Mesenchymal stem cell (in vitro differentiated cells and primary cell): ENCODE data around the gene FIBCD1.
A peak's percentile ranks its signal among the peaks of the same experiment; 100 is the strongest.

Source experiments
- DNase-seq: peaks from one replicate; pipeline ENCODE4 v3.0.0-alpha.2; 2013
- H2AFZ ChIP-seq: one replicate; pipeline ENCODE4 v1.6.1; 2013; ENCODE audit warnings: low read depth, mild to moderate bottlenecking, control low read depth, inconsistent platforms, low read length, moderate library complexity
- H2AK5ac ChIP-seq: 2 replicates; pipeline ENCODE4 v1.6.1; 2013; ENCODE audit warnings: low read length, moderate library complexity, mild to moderate bottlenecking, inconsistent platforms; ENCODE audit not compliant: severe bottlenecking
- H2BK120ac ChIP-seq: one replicate; pipeline ENCODE4 v1.6.1; 2013; ENCODE audit warnings: low read depth, mild to moderate bottlenecking, inconsistent platforms, low read length, moderate library complexity
- H2BK12ac ChIP-seq, 2 experiments: one replicate each; pipeline ENCODE4 v1.6.1; 2013; ENCODE audit warnings: inconsistent platforms in 2 of 2, low read length in 2 of 2, mild to moderate bottlenecking in 2 of 2, moderate library complexity in 2 of 2, control low read depth in 1 of 2
- H2BK15ac ChIP-seq: one replicate; pipeline ENCODE4 v1.6.1; 2013; ENCODE audit warnings: mild to moderate bottlenecking, low read depth, inconsistent platforms; ENCODE audit not compliant: poor library complexity, severe bottlenecking
- H2BK5ac ChIP-seq: 2 replicates; pipeline ENCODE4 v1.6.1; 2013; ENCODE audit warnings: low read depth, mild to moderate bottlenecking, low read length, control low read depth, inconsistent platforms; ENCODE audit not compliant: poor library complexity, severe bottlenecking
- H3K14ac ChIP-seq, 2 experiments: one replicate each; pipeline ENCODE4 v1.6.1; 2013; ENCODE audit warnings: inconsistent platforms in 2 of 2, low read length in 2 of 2, control low read depth in 1 of 2, mild to moderate bottlenecking in 1 of 2, moderate library complexity in 1 of 2
- H3K18ac ChIP-seq, 2 experiments: one replicate each; pipeline ENCODE4 v1.6.1; 2013; ENCODE audit warnings: inconsistent platforms in 2 of 2, low read length in 2 of 2, control low read depth in 1 of 2, low read depth in 1 of 2, mild to moderate bottlenecking in 1 of 2
- H3K23ac ChIP-seq, 2 experiments: one replicate each; pipeline ENCODE4 v1.6.1; 2013; ENCODE audit warnings: inconsistent platforms in 2 of 2, low read length in 2 of 2, mild to moderate bottlenecking in 2 of 2, moderate library complexity in 2 of 2, control low read depth in 1 of 2
- H3K27ac ChIP-seq: 2 replicates; pipeline ENCODE4 v1.5.1; 2013; ENCODE audit warnings: mild to moderate bottlenecking, moderate library complexity, low read length, control low read depth, inconsistent platforms; ENCODE audit not compliant: poor library complexity, severe bottlenecking
- H3K27me3 ChIP-seq, 2 experiments: 2 replicates each; pipeline versions ENCODE4 v1.6.1 to v1.7.0; 2013; ENCODE audit warnings: low read length in 2 of 2, mild to moderate bottlenecking in 2 of 2, moderate library complexity in 2 of 2, control low read depth in 1 of 2, inconsistent platforms in 1 of 2; ENCODE audit not compliant: control insufficient read depth in 1 of 2, insufficient read depth in 1 of 2
- H3K36me3 ChIP-seq, 2 experiments: 2 replicates each; pipeline versions ENCODE4 v1.6.1 to v1.7.0; 2013; ENCODE audit warnings: low read length in 2 of 2, control low read depth in 1 of 2, inconsistent platforms in 1 of 2, low read depth in 1 of 2, mild to moderate bottlenecking in 1 of 2; ENCODE audit not compliant: insufficient read depth in 2 of 2, control insufficient read depth in 1 of 2
- H3K4ac ChIP-seq, 2 experiments: one replicate each; pipeline ENCODE4 v1.6.1; 2013; ENCODE audit warnings: inconsistent platforms in 2 of 2, low read length in 2 of 2, mild to moderate bottlenecking in 2 of 2, moderate library complexity in 2 of 2, control low read depth in 1 of 2, low read depth in 1 of 2
- H3K4me1 ChIP-seq: 2 replicates; pipeline ENCODE4 v1.6.1; 2013; ENCODE audit warnings: low read depth, low read length, control low read depth; ENCODE audit not compliant: control insufficient read depth, insufficient read depth
- H3K4me2 ChIP-seq: 2 replicates; pipeline ENCODE4 v1.6.1; 2013; ENCODE audit warnings: low read length, mild to moderate bottlenecking, inconsistent platforms; ENCODE audit not compliant: poor library complexity, severe bottlenecking
- H3K4me3 ChIP-seq, 2 experiments: 2 replicates each; pipeline versions ENCODE4 v1.5.1 to v1.7.0; 2013; ENCODE audit warnings: low read length in 2 of 2, mild to moderate bottlenecking in 2 of 2, control low read depth in 1 of 2, low read depth in 1 of 2; ENCODE audit not compliant: insufficient read depth in 1 of 2
- H3K79me1 ChIP-seq: replicated peaks from 2 replicates; pipeline ENCODE4 v1.6.1; 2013; ENCODE audit warnings: mild to moderate bottlenecking, control low read depth, low read length, inconsistent platforms; ENCODE audit not compliant: poor library complexity, severe bottlenecking
- H3K9ac ChIP-seq: 2 replicates; pipeline ENCODE4 v1.7.0; 2013; ENCODE audit warnings: mild to moderate bottlenecking, low read length, moderate library complexity
- H3K9me3 ChIP-seq: 2 replicates; pipeline ENCODE4 v1.7.0; 2013; ENCODE audit warnings: mild to moderate bottlenecking, low read length; ENCODE audit not compliant: control insufficient read depth
- H4K8ac ChIP-seq: one replicate; pipeline ENCODE4 v1.6.1; 2013; ENCODE audit warnings: inconsistent platforms, mild to moderate bottlenecking, low read length, moderate library complexity
- H4K91ac ChIP-seq: one replicate; pipeline ENCODE4 v1.6.1; 2013; ENCODE audit warnings: mild to moderate bottlenecking, low read length, inconsistent platforms
- WGBS: methylation state at CpG from one replicate; pipeline ENCODE4 v1.1.7; 2013; ENCODE audit warnings: mixed read lengths; 5-methylcytosine and 5-hydroxymethylcytosine counted together

FIBCD1 gene

DNA sequence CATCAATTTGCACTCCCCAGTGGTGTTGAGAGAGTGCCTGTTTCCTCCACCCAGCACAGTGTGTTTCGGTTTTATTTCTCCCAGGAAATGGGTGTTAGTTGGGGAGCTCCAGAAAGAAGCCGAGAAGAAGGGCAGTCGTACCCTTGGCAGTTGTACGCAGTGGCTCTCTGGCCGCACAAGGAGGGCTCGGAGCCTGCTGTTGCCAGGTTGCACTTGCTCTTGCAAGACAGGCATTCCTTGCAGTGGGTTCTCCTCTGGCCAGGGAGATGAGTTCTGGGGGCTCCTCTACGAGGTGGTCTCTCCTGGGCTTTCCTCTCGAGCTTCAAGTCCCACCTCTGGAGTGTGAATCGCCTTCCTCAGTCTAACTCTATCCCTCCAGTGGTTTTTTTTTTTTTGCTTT, 71.5 kb downstream of the FIBCD1 start:
- Histone ChIP-seq H4K91ac (no peak overlapping the region), H2AK5ac (no peak overlapping the region), H3K4me3 (no peak overlapping the region), H2BK120ac (no peak overlapping the region), H3K23ac (no peak overlapping the region), H3K18ac (no peak overlapping the region), H3K14ac (no peak overlapping the region), H2BK15ac (no peak overlapping the region), H2BK5ac (no peak overlapping the region), H2BK12ac (no peak overlapping the region), H3K4me2 (no peak overlapping the region), H3K27ac (no peak overlapping the region), H3K9ac (peak overlapping the region; percentile 53), H3K79me1 (peaks cover 3% of the 10 kb centered on the region), H3K4me1 (peaks cover 19% of the 10 kb centered on the region), H3K27me3 (no peaks in the 10 kb centered on the region), H3K36me3 (peaks cover 47 to 84% of the 10 kb centered on the region in 2 experiments), H2AFZ (no peak overlapping the region), H4K8ac (no peak overlapping the region), H3K4ac (no peak overlapping the region), H3K9me3 (no peaks in the 10 kb centered on the region)
- WGBS: 97% methylated on average over 9 of the region's 9 CpGs
- DNase-seq: no peak

DNA sequence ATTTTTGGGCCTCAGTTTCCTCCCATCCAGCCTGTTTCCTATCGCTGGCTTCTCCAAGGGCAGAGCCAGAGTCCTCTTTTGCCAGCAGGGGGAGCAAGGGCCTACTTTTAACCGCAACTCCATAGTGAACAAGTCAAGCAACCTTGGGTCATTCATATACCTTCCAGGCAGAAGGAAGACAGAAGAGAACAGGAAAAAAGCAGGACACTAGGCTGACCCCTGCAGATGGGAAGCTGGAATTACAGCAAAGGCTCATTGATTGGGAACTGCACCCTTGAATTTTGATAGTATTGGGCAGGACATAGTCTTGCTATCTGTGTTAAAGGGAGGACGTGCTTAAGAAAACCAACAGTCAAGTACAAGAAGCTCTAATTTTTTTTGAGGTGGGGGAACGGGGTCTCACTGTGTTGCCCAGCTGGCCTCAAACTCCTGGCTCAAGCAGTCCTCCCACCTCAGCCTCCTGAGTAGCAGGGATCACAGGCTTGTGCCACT, 72.5 kb downstream of the FIBCD1 start:
- Histone ChIP-seq H2AFZ (no peak overlapping the region), H3K14ac (no peak overlapping the region), H3K79me1 (peaks cover 1% of the 10 kb centered on the region), H3K27me3 (no peaks in the 10 kb centered on the region), H3K36me3 (peaks cover 40 to 84% of the 10 kb centered on the region in 2 experiments), H3K9ac (peak overlapping the region; percentile 53), H3K27ac (no peak overlapping the region), H2BK5ac (no peak overlapping the region), H3K18ac (no peak overlapping the region), H2BK15ac (no peak overlapping the region), H4K8ac (no peak overlapping the region), H2BK12ac (no peak overlapping the region), H3K4me1 (peaks cover 26% of the 10 kb centered on the region), H2AK5ac (no peak overlapping the region), H3K9me3 (no peaks in the 10 kb centered on the region), H4K91ac (no peak overlapping the region), H2BK120ac (no peak overlapping the region), H3K4me3 (no peak overlapping the region), H3K23ac (no peak overlapping the region), H3K4ac (no peak overlapping the region), H3K4me2 (no peak overlapping the region)
- peak; percentile 93 for DNase-seq
- WGBS: 32% methylated on average over 4 of the region's 4 CpGs

- 100% methylated on average over 3 of the region's 3 CpGs for WGBS
- H3K27me3 ChIP-seq: no peaks in the 10 kb centered on the region
Measured at GRCh38 chr9:130865921-130866320, 73.1 kb downstream of the FIBCD1 start.

DNA sequence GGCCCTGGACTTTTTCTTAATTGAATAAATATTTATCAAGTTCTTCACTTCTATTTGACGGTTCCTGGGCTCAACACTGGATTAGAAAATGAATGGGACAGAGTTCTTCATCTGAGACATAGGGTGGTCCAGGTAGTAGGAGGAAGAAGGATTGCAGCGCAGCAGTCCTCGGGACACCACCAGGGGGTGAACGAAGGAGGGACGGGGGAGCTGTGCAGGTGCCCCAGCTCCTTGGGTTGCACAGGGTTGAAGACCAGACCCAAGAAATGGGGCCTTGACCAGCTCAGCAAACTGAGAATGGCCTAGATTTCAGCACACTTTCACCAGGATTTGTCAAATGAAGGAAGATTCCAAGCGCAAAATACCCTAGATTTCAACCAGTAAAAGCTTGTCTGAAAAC, 74.5 kb downstream of the FIBCD1 start:
- Histone ChIP-seq H2BK5ac (no peak overlapping the region), H3K23ac (no peak overlapping the region), H3K9ac (peak overlapping the region; percentile 15), H3K14ac (no peak overlapping the region), H3K4ac (no peak overlapping the region), H2AK5ac (no peak overlapping the region), H3K4me3 (no peak overlapping the region), H3K36me3 (peaks cover 37 to 80% of the 10 kb centered on the region in 2 experiments), H4K91ac (no peak overlapping the region), H3K27me3 (no peaks in the 10 kb centered on the region), H3K27ac (no peak overlapping the region), H2BK12ac (no peak overlapping the region), H3K4me2 (no peak overlapping the region), H3K9me3 (no peaks in the 10 kb centered on the region), H3K4me1 (peaks cover 28% of the 10 kb centered on the region), H2BK15ac (no peak overlapping the region), H3K79me1 (no peaks in the 10 kb centered on the region), H4K8ac (no peak overlapping the region), H2AFZ (no peak overlapping the region), H3K18ac (no peak overlapping the region), H2BK120ac (no peak overlapping the region)
- no peak for DNase-seq
- WGBS: 91% methylated on average over 6 of the region's 6 CpGs

More at GRCh38 chr9:130865921-130866320, 73.1 kb downstream of the FIBCD1 start:
- Histone ChIP-seq H3K14ac (no peak overlapping the region), H2BK5ac (no peak overlapping the region), H3K36me3 (peaks cover 37 to 84% of the 10 kb centered on the region in 2 experiments), H2BK15ac (no peak overlapping the region), H3K9ac (peak overlapping the region; percentile 52), H3K27ac (no peak overlapping the region), H3K4me2 (no peak overlapping the region), H3K23ac (no peak overlapping the region), H3K79me1 (no peaks in the 10 kb centered on the region), H3K18ac (no peak overlapping the region), H3K4me3 (no peak overlapping the region), H4K8ac (no peak overlapping the region), H2BK120ac (no peak overlapping the region), H2BK12ac (no peak overlapping the region), H2AK5ac (no peak overlapping the region), H3K4me1 (peaks cover 24% of the 10 kb centered on the region), H3K9me3 (no peaks in the 10 kb centered on the region), H4K91ac (no peak overlapping the region), H3K4ac (no peak overlapping the region), H2AFZ (no peak overlapping the region)
- DNase-seq: no peak
